ENCODE results near the gene SLC1A4.

Gene SLC1A4

GRCh38 chr2:65026704-65027464, 37.7 kb downstream of the SLC1A4 start:
- no peak for TF ChIP-seq CTCF (IDR thresholded peaks at IDR 0.05; ENCODE audit: insufficient read depth, missing control alignments)
- FAIRE-seq (no peak), DNase-seq (ENCODE audit: insufficient read length, low spot score) (no peak)

- no peak for TF ChIP-seq CTCF (IDR thresholded peaks at IDR 0.05; ENCODE audit: insufficient read depth, missing control alignments)
- no peak for DNase-seq (ENCODE audit: insufficient read length, low spot score)
- no peak for FAIRE-seq
Observed at GRCh38 chr2:65027616-65028244, 38.5 kb downstream of the SLC1A4 start.

- no peak for FAIRE-seq
- TF ChIP-seq CTCF (IDR thresholded peaks at IDR 0.05; ENCODE audit: insufficient read depth, missing control alignments): no peak
- no peak for DNase-seq (ENCODE audit: insufficient read length, low spot score)
Observed at GRCh38 chr2:65030476-65031332, 41.5 kb downstream of the SLC1A4 start.

- no peak for FAIRE-seq
Observed at GRCh38 chr2:65031341-65032018, 42.3 kb downstream of the SLC1A4 start.

GRCh38 chr2:65032019-65032975, 43.1 kb downstream of the SLC1A4 start:
- DNase-seq (ENCODE audit: insufficient read length, low spot score) (no peak), FAIRE-seq (no peak)

More at GRCh38 chr2:65031341-65032018, 42.3 kb downstream of the SLC1A4 start:
- TF ChIP-seq CTCF (IDR thresholded peaks at IDR 0.05; ENCODE audit: insufficient read depth, missing control alignments): no peak
- DNase-seq (ENCODE audit: insufficient read length, low spot score): no peak

More at GRCh38 chr2:65032019-65032975, 43.1 kb downstream of the SLC1A4 start:
- no peak for TF ChIP-seq CTCF (IDR thresholded peaks at IDR 0.05; ENCODE audit: insufficient read depth, missing control alignments)
